ENCODE results near the gene SLC33A1. TPM values are rescaled to one million over a fixed set of nuclear protein-coding genes. Genes with fewer than 3 reads are reported as not detected.

SLC33A1 gene
- total RNA-seq, result 38.2 TPM

GRCh38 chr3:155854141-155854940 is at the start of gene SLC33A1:
Gene SLC33A1 (minus strand): TSS chr3:155854427. CDS start chr3:155853997, 430 bp downstream.

GRCh38 chr3:155870133-155870944 is 16.1 kb upstream of the SLC33A1 start, which contains the start of gene GMPS:
Gene GMPS (plus strand): TSS chr3:155870650. CDS start chr3:155870871, 221 bp downstream.

GRCh38 chr3:155805802-155806618 is 48.2 kb downstream of the SLC33A1 start, which contains the start of gene C3orf33:
Gene C3orf33 (minus strand): TSS chr3:155806278. CDS start chr3:155806252, 26 bp downstream.

Other genes with a start within 250 kb of the SLC33A1 start
- gene PLCH1, start 109.4 kb downstream of the SLC33A1 start, total RNA-seq, result 13.1 TPM
- 5.0 TPM for gene C3orf33, start 48.1 kb downstream of the SLC33A1 start, total RNA-seq
- 47.0 TPM for gene GMPS, start 16.2 kb upstream of the SLC33A1 start, total RNA-seq

Measured in parietal lobe (tissue), 1 donor.